8988T (cell line): ENCODE data around the gene TMEM182.
A peak's percentile ranks its signal among the peaks of the same experiment; 100 is the strongest.

Experiments used
- DNase-seq: peaks from one replicate; pipeline ENCODE4 v3.0.0; 2011

TMEM182 gene

GRCh38 chr2:102801858-102802699, 40.2 kb downstream of the TMEM182 start:
- no peak for DNase-seq

DNA sequence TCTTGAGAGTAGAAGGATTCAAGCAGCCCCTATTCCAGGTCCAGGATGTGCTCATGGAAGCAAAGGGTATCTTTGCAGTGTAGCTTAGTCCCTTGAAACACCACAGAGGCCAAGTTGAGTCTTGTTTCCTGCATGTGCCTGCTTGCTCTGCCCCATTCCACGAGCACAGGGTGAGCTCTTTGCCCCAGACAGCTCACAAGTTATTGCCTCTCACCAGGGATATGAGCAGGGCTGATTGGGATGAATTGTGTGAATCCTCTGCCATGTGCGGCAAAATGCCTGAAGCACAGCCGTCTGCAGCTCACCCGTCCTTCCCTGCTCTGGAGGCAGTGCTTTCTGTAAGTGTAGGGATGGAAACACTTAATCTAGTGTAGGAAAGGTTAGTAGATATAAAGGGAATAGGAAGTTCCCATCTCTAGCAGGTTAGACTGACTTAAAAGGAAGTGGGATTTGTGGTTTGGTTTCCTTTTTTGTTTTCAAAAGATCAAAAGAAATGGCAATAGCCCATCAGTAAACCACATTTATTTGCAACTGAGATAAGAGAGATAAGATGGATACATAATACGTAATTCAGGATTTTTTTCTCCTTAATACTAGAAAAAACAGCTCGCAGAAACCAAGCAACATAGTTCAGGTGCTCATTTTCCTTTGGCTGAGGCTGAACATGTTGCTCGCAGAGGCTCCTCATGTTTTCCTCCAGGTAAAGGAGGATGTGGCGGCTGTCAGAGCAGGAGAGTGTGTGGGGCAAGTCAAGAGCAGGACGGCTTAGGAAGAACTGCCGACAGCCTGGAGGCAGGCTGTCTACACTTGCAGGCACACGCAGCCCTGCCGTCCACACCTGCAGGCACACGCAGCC, 41.4 kb downstream of the TMEM182 start:
- no peak for DNase-seq

- no peak for DNase-seq
These were observed 42.0 kb downstream of the TMEM182 start for GRCh38 chr2:102803897-102804217.

- peak; percentile 33 for DNase-seq
These were observed 44.5 kb downstream of the TMEM182 start for GRCh38 chr2:102806250-102806837.

GRCh38 chr2:102809291-102810189, 47.7 kb downstream of the TMEM182 start:
- DNase-seq = no peak

GRCh38 chr2:102815285-102815684, 53.5 kb downstream of the TMEM182 start:
- no peak for DNase-seq

DNA sequence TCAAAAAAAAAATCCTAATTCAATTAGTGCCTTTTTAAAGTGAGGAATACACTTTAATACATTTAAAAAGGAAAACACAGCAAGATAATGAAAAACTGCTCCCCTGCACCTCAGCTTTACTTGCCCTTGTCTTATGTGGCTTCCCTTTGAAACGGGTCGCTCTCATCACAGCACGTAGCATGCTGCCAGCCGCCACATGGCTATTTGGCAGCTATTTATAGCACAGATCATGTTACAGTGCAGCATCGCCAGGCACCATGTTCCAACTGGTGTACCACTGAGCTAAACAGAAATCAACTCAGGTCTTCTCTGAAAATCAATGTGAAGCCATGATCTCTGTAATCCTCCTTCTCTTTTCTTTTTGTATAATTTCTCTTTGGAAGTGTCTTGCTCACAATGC, 65.1 kb downstream of the TMEM182 start:
- DNase-seq = no peak

- DNase-seq = no peak
These were observed 71.0 kb downstream of the TMEM182 start for GRCh38 chr2:102832789-102833188.

DNA sequence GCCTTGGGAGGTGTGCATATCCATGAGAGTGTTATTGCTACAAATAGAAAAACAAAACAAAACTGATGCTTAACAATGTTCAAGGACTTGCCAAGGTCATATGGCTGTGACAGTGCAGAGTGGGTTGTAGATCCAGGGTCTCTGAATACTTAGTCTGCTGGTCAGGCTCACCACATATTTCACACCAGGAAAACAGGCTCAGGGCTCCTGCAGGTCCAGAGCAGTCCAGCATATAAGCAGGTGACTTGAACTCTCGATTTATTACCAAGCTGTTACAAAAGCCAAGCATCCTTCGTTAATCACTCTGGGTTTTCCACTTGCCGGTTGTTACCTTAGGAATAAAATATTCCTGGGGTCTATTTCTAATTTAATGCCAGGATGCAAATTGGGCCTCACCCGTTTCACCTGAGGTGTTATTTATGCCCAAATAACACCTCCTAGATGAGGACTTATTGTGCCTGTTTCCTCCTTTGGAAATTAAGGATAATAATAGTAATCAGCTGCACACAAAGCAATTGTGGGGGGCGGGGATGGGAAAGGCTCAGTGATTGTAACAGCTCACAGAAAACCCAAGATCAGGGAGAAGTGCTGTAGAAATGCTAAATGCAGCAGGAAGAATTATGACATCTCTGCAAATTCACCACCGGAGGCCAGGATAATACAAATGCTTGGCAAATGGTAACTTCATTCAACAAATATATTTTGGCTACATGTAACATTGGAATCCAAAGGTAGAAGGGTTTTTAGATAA, 72.9 kb downstream of the TMEM182 start:
- no peak for DNase-seq

DNA sequence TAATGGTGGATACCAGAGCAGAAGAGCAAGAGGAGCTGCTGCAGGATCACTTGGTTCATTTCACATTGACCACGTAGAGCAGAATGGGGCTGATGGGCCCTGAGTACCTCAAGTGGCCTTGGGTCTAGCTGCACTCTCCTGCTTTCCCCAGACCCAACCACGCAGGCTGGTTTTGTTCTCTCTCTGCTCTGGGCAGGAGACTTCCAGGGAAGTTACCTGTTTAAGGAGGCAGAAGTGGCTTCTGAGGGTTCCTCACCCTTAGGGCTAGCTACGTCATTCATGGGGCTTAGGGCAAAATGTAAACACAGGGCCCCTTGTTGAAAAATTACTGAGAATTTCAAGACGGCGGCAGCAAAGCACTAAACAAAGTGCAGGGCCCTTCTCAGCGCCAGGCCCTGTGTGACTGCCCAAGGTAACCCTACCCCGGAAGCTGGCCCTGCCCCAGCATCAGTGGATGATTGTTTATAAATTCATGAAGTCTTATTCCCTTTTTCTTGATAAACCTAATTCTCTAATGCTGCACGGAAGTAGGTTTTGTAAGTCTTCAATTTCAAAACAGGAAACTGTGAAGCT, 75.9 kb downstream of the TMEM182 start:
- DNase-seq = no peak

DNA sequence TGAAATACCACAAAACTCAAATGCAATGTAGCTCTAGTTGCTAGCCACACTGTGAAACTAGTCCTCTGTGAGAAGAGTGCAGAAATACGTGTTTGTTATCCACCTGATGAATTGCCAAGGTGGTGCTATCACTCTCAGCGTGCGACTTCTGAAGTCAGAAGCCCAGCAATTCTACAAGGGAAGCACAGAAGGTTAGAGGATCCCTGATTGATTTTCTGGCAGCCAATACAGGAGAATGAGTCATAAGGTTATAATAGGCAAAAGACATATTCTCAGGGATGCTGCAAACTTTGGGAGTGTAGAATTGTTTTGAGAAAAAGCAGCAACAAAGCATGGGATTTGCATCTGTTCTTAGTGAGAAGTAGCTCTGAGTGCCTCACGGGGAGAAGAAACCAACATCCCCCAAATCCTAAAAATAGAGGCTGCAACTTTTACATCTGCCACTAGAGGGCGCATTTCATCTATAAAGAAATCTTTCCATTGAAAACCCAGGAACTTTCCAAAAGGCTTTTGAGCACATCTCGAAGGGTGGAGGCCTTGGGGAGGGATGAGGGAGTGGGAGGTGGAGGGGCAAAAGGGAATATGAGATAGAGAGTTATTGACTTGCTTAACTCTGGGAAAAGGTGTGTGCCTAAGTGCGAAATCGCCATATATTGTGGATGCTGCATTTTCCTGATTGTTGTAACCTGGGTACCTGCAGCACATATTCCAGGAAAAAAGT, 78.0 kb downstream of the TMEM182 start:
- peak; percentile 13 for DNase-seq

- DNase-seq = peak; percentile 17
These were observed 79.4 kb downstream of the TMEM182 start for GRCh38 chr2:102841107-102841840.

GRCh38 chr2:102843764-102844443, 82.1 kb downstream of the TMEM182 start:
- DNase-seq = no peak

GRCh38 chr2:102844911-102845310, 83.1 kb downstream of the TMEM182 start:
- no peak for DNase-seq

- DNase-seq = peak; percentile 50
These were observed 86.6 kb downstream of the TMEM182 start for GRCh38 chr2:102848366-102848839.

DNA sequence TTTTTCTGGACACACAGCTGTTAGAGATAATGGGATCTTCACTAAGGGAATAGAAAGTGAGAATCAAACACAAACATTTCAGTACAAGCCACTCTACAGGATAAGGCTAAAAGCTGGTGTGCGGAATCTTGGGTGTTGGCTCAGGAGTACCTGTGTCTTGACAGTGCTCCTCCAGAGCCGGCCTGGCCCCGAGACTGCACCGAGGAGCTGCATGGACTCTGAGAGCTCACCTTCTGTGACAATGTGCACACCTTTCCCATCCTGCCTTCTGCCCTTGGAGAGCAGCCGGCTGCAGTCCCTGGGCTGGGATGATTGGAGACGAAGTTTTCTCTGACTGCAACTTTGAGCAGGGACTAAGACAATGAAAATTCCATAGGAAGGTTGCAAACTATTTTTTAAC, 89.1 kb downstream of the TMEM182 start:
- DNase-seq = no peak

DNA sequence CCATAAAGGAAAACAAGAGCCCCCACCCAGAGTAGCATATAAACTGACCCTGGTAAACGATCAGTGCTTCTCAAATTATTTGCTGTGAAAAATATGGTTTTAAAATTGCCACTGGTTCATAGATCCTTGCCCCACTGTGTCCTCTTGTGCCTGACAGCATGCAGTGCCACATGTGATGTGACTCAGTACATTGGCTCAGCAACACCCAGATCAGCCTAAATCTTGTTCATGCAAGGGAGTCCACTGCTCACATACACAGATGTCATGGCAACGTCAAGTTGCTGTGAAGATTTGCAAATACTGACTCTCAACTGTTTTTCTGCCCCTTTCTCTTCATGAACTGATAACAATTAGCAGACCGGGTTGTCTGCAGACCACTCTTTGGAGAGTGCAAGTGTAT, 91.0 kb downstream of the TMEM182 start:
- no peak for DNase-seq
